T-helper 1 cell (primary cell): ENCODE measurements around the gene BCAS1.
"Not testable (repeated sequence)": the region's sequence is repeated elsewhere in the genome, so short reads cannot be mapped to it uniquely, and the experiment has no call there.

Experiments
- DNase-seq, 5 donors: peaks; one replicate each; pipeline ENCODE4 v3.0.0-alpha.2; 2012 to 2020

The BCAS1 gene

GRCh38 chr20:53939572-53940359, 130.6 kb downstream of the BCAS1 start:
- peak; percentile 17 to 78 (median 30) for DNase-seq

DNA sequence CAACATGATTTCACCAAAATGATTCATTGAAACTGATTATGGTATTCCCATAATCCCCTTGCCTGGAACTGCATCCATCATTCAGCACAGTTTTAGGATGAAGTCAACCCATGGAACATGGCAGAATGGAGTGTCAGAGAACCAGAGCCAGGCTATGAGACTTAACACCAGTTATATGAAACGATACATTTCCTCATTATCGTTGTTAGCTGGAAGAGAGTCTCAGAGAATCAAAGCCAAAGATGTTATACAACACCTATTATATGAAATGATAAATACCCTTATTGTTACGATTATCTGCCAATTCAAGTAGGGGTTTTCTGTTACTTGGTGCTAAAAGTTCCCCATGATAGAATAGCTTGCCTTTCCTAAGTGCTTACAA, 131.2 kb downstream of the BCAS1 start:
- no peak for DNase-seq

GRCh38 chr20:53938739-53939138, 131.7 kb downstream of the BCAS1 start:
- no peak for DNase-seq

DNA sequence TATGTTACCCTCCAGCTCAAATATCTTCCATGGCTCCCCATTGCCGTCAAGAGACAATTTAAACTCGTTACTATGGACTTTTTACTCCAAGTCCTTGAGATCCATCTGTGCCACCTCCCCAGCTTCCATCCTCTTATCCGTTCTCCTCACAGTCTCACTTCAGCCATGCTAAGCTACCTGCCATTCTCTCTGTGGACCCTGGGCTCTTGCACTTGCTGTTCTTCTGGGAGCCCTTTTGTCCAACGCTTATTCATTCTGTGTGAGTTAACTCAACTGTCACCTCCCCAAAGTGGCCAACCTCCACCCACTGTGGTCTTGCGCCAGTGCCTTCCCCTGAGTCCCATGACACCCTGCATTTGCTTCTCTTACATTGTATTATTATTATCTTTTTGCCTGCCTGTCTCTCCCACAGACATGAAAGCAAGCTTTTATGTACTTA, 132.4 kb downstream of the BCAS1 start:
- DNase-seq: no peak

GRCh38 chr20:53937339-53937741, 133.1 kb downstream of the BCAS1 start:
- DNase-seq: no peak

DNA sequence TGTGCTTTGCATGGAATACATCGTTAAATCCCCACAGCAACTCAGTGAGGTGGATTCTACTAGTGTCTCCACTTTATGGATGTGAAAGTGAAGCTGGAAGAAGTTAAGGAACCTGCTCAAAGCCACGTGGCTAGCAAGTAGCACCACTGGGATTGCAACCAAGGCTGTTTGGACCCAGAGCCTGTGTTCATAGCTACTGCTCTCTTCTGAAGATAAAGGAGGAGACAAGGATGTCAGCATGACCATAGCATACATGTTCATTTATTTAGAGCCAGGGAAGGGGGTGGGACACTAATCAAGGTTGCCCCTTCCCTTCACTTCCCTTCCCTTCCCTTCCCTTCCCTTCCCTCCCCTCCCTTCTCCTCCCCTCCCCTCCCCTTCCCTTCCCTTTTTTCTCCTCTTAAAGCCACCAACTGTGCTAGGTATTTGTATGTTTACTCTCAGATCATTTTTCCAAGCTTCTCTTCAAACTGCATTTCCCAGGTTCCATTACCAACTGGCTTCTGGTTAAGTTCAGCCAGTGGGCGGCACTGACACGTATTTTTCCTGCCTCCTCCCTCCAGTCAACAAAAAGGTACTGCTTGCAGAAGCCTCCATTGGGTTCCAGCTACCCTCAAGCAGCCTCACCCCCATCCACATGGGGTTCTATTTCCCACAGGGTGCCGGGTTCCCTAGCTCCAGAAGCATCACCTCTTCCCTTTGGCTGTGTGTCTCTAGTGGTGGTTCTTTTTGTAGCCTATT, 134.9 kb downstream of the BCAS1 start:
- DNase-seq: no peak

- DNase-seq: peak in 1 of 5 donors; percentile 49
Observed at GRCh38 chr20:53934421-53935343, 135.7 kb downstream of the BCAS1 start.

- no peak for DNase-seq
Observed at GRCh38 chr20:53933232-53933846, 137.1 kb downstream of the BCAS1 start.

- not testable (repeated sequence) for DNase-seq
Observed at GRCh38 chr20:53932655-53933192, 137.7 kb downstream of the BCAS1 start.

DNA sequence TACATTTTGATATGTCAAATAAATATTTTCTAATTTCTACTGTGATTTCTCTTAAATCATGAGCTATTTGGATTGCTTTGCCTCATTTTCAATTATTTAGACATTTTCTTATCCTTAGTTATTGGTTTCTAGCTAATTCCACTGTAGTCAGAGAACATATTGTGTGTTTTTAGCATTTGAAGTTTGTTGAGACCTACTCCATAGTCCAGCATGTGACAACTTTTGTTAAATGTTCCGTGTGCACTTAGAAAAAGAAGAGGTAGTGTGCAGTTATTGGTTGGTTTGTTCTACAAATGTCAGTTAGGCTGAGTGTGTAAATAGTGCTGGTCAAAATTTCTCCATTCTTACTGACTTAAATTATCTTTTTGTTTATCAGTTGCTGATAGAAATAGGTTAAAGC, 138.8 kb downstream of the BCAS1 start:
- DNase-seq: no peak

- no peak for DNase-seq
Observed at GRCh38 chr20:53930651-53931504, 139.5 kb downstream of the BCAS1 start.

DNA sequence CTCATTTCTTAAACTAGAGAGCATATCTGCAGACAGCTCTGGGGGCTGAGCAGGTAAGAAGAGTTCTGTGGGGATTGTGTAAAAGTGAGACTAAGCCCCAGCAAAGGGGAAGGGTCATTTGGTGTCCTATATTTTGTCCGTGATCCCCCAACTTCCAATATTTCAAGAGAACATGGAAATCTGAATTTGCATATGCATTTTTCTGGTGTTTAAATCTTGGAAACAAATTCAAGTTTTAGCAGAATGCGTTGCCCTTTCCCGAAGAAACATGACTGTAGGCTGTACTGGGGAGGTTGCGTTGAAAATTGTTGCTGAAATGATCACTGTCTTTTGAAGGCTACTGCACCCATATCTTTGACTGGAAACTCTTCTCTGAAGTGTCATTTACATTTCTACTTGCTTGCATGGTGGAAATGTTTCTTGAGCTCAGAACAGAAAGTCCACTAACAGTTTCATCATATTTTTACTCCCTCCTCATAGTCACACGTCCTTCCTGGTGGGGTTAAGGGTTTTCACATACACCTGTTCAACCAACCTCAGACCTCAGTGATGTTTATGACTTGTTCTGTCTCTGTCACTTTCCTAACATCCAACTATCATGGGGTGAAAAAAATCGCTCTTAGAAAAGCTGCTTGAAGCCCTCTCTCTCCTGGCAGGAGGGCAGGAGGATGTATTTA, 140.3 kb downstream of the BCAS1 start:
- DNase-seq: peak in 1 of 5 donors; percentile 39

DNA sequence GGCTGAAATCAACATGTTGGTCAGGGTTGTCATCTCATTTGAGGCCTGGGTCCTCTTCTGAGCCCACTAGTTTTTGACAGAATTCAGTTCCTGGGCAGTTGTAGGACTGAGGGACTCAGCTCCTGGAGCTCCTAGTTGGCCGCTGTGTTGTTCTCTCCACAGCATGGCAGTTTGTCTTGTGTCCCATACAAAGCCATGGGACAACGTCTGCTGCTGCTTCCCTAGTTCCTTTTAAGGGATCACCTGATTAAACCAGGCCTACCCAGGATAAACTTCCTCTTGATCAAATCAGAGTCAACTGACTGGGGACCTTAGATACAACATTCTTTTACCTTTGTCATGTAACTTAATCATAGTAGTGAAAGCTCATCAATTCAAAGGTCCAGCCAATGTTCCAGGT, 141.0 kb downstream of the BCAS1 start:
- DNase-seq: no peak

- no peak for DNase-seq
Observed at GRCh38 chr20:53927990-53928389, 142.4 kb downstream of the BCAS1 start.

DNA sequence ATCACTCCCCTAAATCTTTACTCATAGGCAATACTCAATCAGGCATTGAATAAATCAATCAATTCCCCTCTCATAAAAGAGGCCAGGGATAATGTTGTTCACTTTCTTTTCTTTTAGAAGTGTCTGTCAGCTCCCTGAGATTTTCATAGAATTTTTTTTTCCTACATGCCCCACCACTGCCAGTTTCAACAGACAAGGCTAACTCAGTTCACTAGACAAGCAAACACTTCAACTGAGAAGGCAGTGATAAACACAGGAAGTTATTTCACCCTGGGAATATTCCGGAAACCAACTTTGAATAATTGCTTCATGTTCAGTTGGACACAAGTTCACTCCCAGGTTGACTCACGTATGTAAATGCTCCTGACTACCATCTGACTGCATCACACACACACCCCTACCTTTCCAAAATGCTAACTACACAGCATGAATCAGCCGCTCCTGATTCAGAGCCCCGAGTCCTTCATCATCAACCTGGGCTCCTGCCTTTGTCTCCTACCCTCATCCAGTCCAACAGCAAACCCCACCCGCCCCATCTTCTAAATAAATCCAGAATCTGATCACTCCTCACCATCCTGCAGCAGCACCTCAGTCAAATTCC, 143.9 kb downstream of the BCAS1 start:
- peak in 1 of 5 donors; percentile 64 for DNase-seq

GRCh38 chr20:53925651-53926401, 144.6 kb downstream of the BCAS1 start:
- DNase-seq: no peak

- DNase-seq: no peak
Observed at GRCh38 chr20:53923566-53924369, 146.6 kb downstream of the BCAS1 start.

DNA sequence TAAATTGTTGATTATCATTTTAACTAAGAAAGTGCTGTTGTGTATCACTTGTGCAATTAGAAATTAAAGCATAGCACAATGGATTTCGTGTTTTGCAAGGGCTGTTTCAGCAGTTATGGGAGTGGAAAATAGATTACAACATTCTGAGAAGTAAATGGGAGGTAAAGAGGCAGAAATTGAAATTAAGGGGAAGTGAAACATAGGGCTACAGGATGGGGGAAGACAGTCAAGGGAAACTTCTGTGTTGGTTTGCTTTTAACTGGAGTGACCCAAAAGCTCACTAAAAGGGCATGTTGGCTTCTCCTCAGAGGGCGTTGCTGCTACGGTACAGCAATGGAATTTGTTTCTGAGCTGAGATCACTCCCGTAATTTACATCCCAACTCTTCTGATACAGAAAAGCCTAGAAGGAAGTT, 147.5 kb downstream of the BCAS1 start:
- no peak for DNase-seq
